Measurements from ENCODE around the gene TOGARAM1.
"Not testable (repeated sequence)": the region's sequence is repeated elsewhere in the genome, so short reads cannot be mapped to it uniquely, and the experiment has no call there.

Gene TOGARAM1

GRCh38 chr14:45051180-45051579 is 89.2 kb downstream of the TOGARAM1 start:
- no peak for DNase-seq

GRCh38 chr14:45051896-45052295 is 89.9 kb downstream of the TOGARAM1 start:
- no peak for DNase-seq

GRCh38 chr14:45057349-45057748 is 95.4 kb downstream of the TOGARAM1 start:
- DNase-seq = no peak

- DNase-seq = no peak
These were observed 95.9 kb downstream of the TOGARAM1 start for GRCh38 chr14:45057881-45058364.

- no peak for DNase-seq
These were observed 98.6 kb downstream of the TOGARAM1 start for GRCh38 chr14:45060551-45060950.

- no peak for DNase-seq
These were observed 103.5 kb downstream of the TOGARAM1 start for GRCh38 chr14:45065540-45065939.

GRCh38 chr14:45065956-45066355 is 104.0 kb downstream of the TOGARAM1 start:
- no peak for DNase-seq

GRCh38 chr14:45066667-45067066 is 104.7 kb downstream of the TOGARAM1 start:
- no peak for DNase-seq

GRCh38 chr14:45068396-45068795 is 106.4 kb downstream of the TOGARAM1 start:
- DNase-seq = no peak

GRCh38 chr14:45070215-45070614 is 108.2 kb downstream of the TOGARAM1 start:
- DNase-seq = no peak

- DNase-seq = no peak
These were observed 110.1 kb downstream of the TOGARAM1 start for GRCh38 chr14:45072126-45072525.

GRCh38 chr14:45073231-45073879 is 111.4 kb downstream of the TOGARAM1 start:
- DNase-seq = no peak

- no peak for DNase-seq
These were observed 116.3 kb downstream of the TOGARAM1 start for GRCh38 chr14:45078323-45078722.

GRCh38 chr14:45080416-45080968 is 118.5 kb downstream of the TOGARAM1 start:
- DNase-seq = not testable (repeated sequence)

- DNase-seq = not testable (repeated sequence)
These were observed 119.1 kb downstream of the TOGARAM1 start for GRCh38 chr14:45081096-45081495.

- DNase-seq = no peak
These were observed 120.4 kb downstream of the TOGARAM1 start for GRCh38 chr14:45082420-45082819.

GRCh38 chr14:45083617-45083975 is 121.6 kb downstream of the TOGARAM1 start:
- DNase-seq = no peak

- DNase-seq = peak; percentile 90 to 97
These were observed 122.2 kb downstream of the TOGARAM1 start, which contains the start of gene PRPF39 for GRCh38 chr14:45083976-45084722. PRPF39 (plus strand) TSS chr14:45084116; CDS start chr14:45095240, 11,124 bp downstream.

- DNase-seq = no peak
These were observed 123.0 kb downstream of the TOGARAM1 start for GRCh38 chr14:45084946-45085346.

- DNase-seq = no peak
These were observed 127.8 kb downstream of the TOGARAM1 start for GRCh38 chr14:45089813-45090212.

- DNase-seq = no peak
These were observed 129.7 kb downstream of the TOGARAM1 start for GRCh38 chr14:45091710-45092109.

GRCh38 chr14:45094275-45094674 is 132.3 kb downstream of the TOGARAM1 start:
- no peak for DNase-seq

GRCh38 chr14:45095143-45095542 is 133.2 kb downstream of the TOGARAM1 start:
- DNase-seq = no peak

- no peak for DNase-seq
These were observed 134.2 kb downstream of the TOGARAM1 start for GRCh38 chr14:45096218-45096617.

Data from NCI-H446 (cell line).